HepG2 (cell line): ENCODE results near the gene GTF2H3. TPM values are rescaled to one million over a fixed set of nuclear protein-coding genes. Genes with fewer than 3 reads are reported as not detected.

Experiments used
- ATAC-seq: fragments of 200-7000 bp; cut with Tn5 transposase; 3 replicates; pipeline ENCODE4 v1.9.1; 2020; ENCODE audit warnings: mild to moderate bottlenecking, moderate library complexity
- Bru-seq: library from RNA; stranded (reverse); fragments of 400-500 nt; gene quantifications from one replicate; lab custom pipeline; 2021; lab: Mats Ljungman, UMichigan
- BruChase-seq, 2 experiments: library from RNA; stranded (reverse); fragments of 400-500 nt; gene quantifications; one replicate each; lab custom pipeline; 2021; lab: Mats Ljungman, UMichigan
- BruUV-seq: library from RNA; stranded (reverse); fragments of 400-500 nt; replicated peaks from 2 replicates; lab custom pipeline; 2021; lab: Mats Ljungman, UMichigan
- CTCF ChIA-PET: fragments of 300-600 bp; formaldehyde crosslinking; extraction: SDS; loops from one replicate; lab custom pipeline; 2021; ENCODE audit warnings: low total read pairs, inconsistent platforms, low intra/inter-chr PET ratio; lab: Yijun Ruan, JAX
- POLR2A ChIA-PET: fragments of 350-600 bp; sonication (Branson Sonifier 250); formaldehyde crosslinking; loops from one replicate; lab custom pipeline; 2020; ENCODE audit warnings: antibody characterized with exemption, inconsistent platforms; lab: Yijun Ruan, JAX
- DNase-seq: peaks from one replicate; pipeline ENCODE4 v3.0.0-alpha.2; 2015; ENCODE audit warnings: low spot score
- FAIRE-seq: peaks from 3 replicates; lab custom pipeline; 2011; peaks lifted over from hg19 to GRCh38; lab: Jason Lieb, UNC
- H2AFZ ChIP-seq: one replicate; pipeline ENCODE4 v1.6.1; 2011; ENCODE audit warnings: low read length, inconsistent platforms
- H3K27ac ChIP-seq: fragments of 300-600 bp; 3 replicates; pipeline ENCODE4 v1.8.0; 2011; ENCODE audit warnings: mixed run types, mild to moderate bottlenecking, mixed read lengths, low read length, inconsistent platforms; ENCODE audit not compliant: insufficient read depth; ENCODE audit errors: extremely low read length
- H3K27me3 ChIP-seq, 2 experiments: fragments of 200-600 bp in 1 of 2; 2 replicates in 1 of 2; 3 replicates in 1 of 2; pipeline versions ENCODE4 v1.6.0 to v1.8.0; 2011; ENCODE audit warnings: low read length in 2 of 2, mild to moderate bottlenecking in 2 of 2, moderate library complexity in 2 of 2, inconsistent platforms in 1 of 2; ENCODE audit not compliant: insufficient read depth in 2 of 2, control insufficient read depth in 1 of 2
- H3K36me3 ChIP-seq, 2 experiments: fragments of 200-600 bp in 1 of 2; replicated peaks in 1 of 2; 2 replicates in 1 of 2; 3 replicates in 1 of 2; pipeline versions ENCODE4 v1.5.1 to v1.8.0; 2011; ENCODE audit warnings: low read length in 2 of 2, inconsistent platforms in 1 of 2; ENCODE audit not compliant: insufficient read depth in 2 of 2, control insufficient read depth in 1 of 2
- H3K4me1 ChIP-seq: 2 replicates; pipeline ENCODE4 v1.5.1; 2012; ENCODE audit warnings: low read length, inconsistent platforms; ENCODE audit not compliant: insufficient read depth
- H3K4me2 ChIP-seq: 2 replicates; pipeline ENCODE4 v1.6.0; 2011; ENCODE audit warnings: low read depth, low read length, inconsistent platforms
- H3K4me3 ChIP-seq, 3 experiments: fragments of 200-600 bp in 1 of 3; sonication (generic), shearing (Covaris generic) in 1 of 3; replicated peaks in 1 of 3; 2 replicates each; pipeline ENCODE4 v1.5.1; 2011 to 2016; ENCODE audit warnings: low read length in 3 of 3, inconsistent platforms in 2 of 3, low read depth in 2 of 3, mild to moderate bottlenecking in 2 of 3, control low read depth in 1 of 3, mixed read lengths in 1 of 3; ENCODE audit not compliant: insufficient read depth in 1 of 3
- H3K79me2 ChIP-seq: one replicate; pipeline ENCODE4 v1.6.1; 2011; ENCODE audit warnings: low read length, inconsistent platforms; ENCODE audit not compliant: insufficient read depth
- H3K9ac ChIP-seq: 2 replicates; pipeline ENCODE4 v1.6.0; 2011; ENCODE audit warnings: mild to moderate bottlenecking, low read depth, low read length, inconsistent platforms; ENCODE audit not compliant: insufficient read depth
- H3K9me3 ChIP-seq: 2 replicates; pipeline ENCODE4 v1.5.1; 2012; ENCODE audit warnings: mild to moderate bottlenecking, low read length
- H4K20me1 ChIP-seq: 2 replicates; pipeline ENCODE4 v1.6.0; 2011; ENCODE audit warnings: inconsistent platforms, mild to moderate bottlenecking, low read length, moderate library complexity; ENCODE audit not compliant: insufficient read depth
- EED ChIP-seq: sonication (generic); formaldehyde crosslinking; IDR thresholded peaks from 2 replicates; pipeline ENCODE4 v1.5.0; 2020; ENCODE audit warnings: mild to moderate bottlenecking, missing genetic modification reagents
- GPN1 ChIP-seq: sonication (generic); formaldehyde crosslinking; IDR thresholded peaks from 2 replicates; pipeline ENCODE4 v1.5.1; 2020; ENCODE audit warnings: missing genetic modification reagents, borderline replicate concordance
- KLF16 ChIP-seq, 2 experiments: sonication (generic) in 1 of 2; formaldehyde crosslinking in 1 of 2; IDR thresholded peaks; 2 replicates each; pipeline versions ENCODE4 v1.6.1 to v1.8.0; 2016 to 2023; ENCODE audit warnings: missing genetic modification reagents in 2 of 2, missing compliant biosample characterization in 1 of 2
- KLF6 ChIP-seq: IDR thresholded peaks from 2 replicates; pipeline ENCODE4 v1.8.0; 2016; ENCODE audit warnings: missing biosample characterization, missing genetic modification reagents
- MLLT10 ChIP-seq: sonication (generic); formaldehyde crosslinking; IDR thresholded peaks from 2 replicates; pipeline ENCODE4 v1.4.0; 2020; ENCODE audit warnings: missing genetic modification reagents
- RARA ChIP-seq: IDR thresholded peaks from 2 replicates; pipeline ENCODE4 v1.6.1; 2016; ENCODE audit warnings: missing genetic modification reagents, missing compliant biosample characterization
- SRF ChIP-seq: IDR thresholded peaks from 2 replicates; pipeline ENCODE4 v1.6.1; 2011; ENCODE audit warnings: mild to moderate bottlenecking, low read depth, low read length, moderate library complexity
- YEATS4 ChIP-seq: sonication (generic); formaldehyde crosslinking; IDR thresholded peaks from 2 replicates; pipeline ENCODE4 v1.4.0; 2020; ENCODE audit warnings: missing genetic modification reagents, borderline replicate concordance
- ZFP82 ChIP-seq: sonication (generic); formaldehyde crosslinking; IDR thresholded peaks from 2 replicates; pipeline ENCODE4 v1.5.1; 2020; ENCODE audit warnings: mild to moderate bottlenecking, missing genetic modification reagents, borderline replicate concordance
- ZNF33A ChIP-seq: sonication (generic); formaldehyde crosslinking; IDR thresholded peaks from 2 replicates; pipeline ENCODE4 v1.5.1; 2020; ENCODE audit warnings: missing genetic modification reagents, mild to moderate bottlenecking, moderate library complexity, borderline replicate concordance
- WGBS: methylation state at CpG from one replicate; pipeline ENCODE4 v1.1.6; 2017; ENCODE audit warnings: low lambda C conversion rate; 5-methylcytosine and 5-hydroxymethylcytosine counted together
- in situ Hi-C: cut with HindIII; loops from 2 replicates; pipeline ENCODE4 v1.10.0; 2017; ENCODE audit warnings: low pct_unique_long_range_greater_than_20kb; ENCODE audit not compliant: extremely low pct_ligation_motif_present
- intact Hi-C: fragments of 100-400 bp; cut with micrococcal nuclease; formaldehyde crosslinking; loops from one replicate; pipeline ENCODE4 v1.10.0; 2022; ENCODE audit not compliant: unreplicated experiment
- long read RNA-seq, 2 experiments: library from RNA in 1 of 2; library from polyadenylated mRNA in 1 of 2; stranded (forward) in 1 of 2; unstranded in 1 of 2; transcript quantifications; one replicate each; pipeline ENCODE4 v2.0.0, GENCODE V29; 2019 to 2022
- polyA minus RNA-seq, 3 experiments: library from RNA; depleted of rRNA, polyadenylated mRNA; stranded (reverse); fragments of >200 nt; gene quantifications; 2 replicates each; pipeline ENCODE4 v1.2.3, GENCODE V29; 2011; ENCODE audit warnings: low replicate concordance in 1 of 3
- polyA plus RNA-seq, 8 experiments: library from polyadenylated mRNA; depleted of rRNA in 3 of 8; stranded (reverse) in 7 of 8; unstranded in 1 of 8; fragments of >200 nt; fragmentation: Illumina TruSeq in 4 of 8; extraction: Trizol in 4 of 8; gene quantifications; 2 replicates each; pipeline versions ENCODE4 v1.2.1 to v1.2.3, GENCODE V29; 2011 to 2016; ENCODE audit warnings: low read depth in 4 of 8, missing spikeins in 1 of 8, mixed read lengths in 1 of 8; ENCODE audit not compliant: insufficient read depth in 1 of 8
- total RNA-seq, 5 experiments: library from RNA; depleted of rRNA; stranded (reverse); fragments of >200 nt; fragmentation: Illumina TruSeq; extraction: Trizol; gene quantifications; 2 replicates each; pipeline ENCODE4 v1.2.3, GENCODE V29; 2016; ENCODE audit warnings: low read depth in 1 of 5
- TF ChIP-seq, protein P1 (sequence below): sonication (generic); formaldehyde crosslinking; IDR thresholded peaks from 2 replicates; pipeline ENCODE4 v1.4.0; 2020; ENCODE audit warnings: mild to moderate bottlenecking, missing genetic modification reagents
- TF ChIP-seq, protein P2 (sequence below): sonication (generic); formaldehyde crosslinking; IDR thresholded peaks from 2 replicates; pipeline ENCODE4 v1.4.0; 2020; ENCODE audit warnings: missing genetic modification reagents
- TF ChIP-seq, protein P3 (sequence below): sonication (generic); formaldehyde crosslinking; IDR thresholded peaks from 2 replicates; pipeline ENCODE4 v1.8.1; 2023; ENCODE audit warnings: mild to moderate bottlenecking, missing genetic modification reagents, borderline replicate concordance

Gene GTF2H3
- total RNA-seq (2016; rRNA removed; fragmentation: Illumina TruSeq; extraction: Trizol) (58.8 and 88.6 TPM in 2 replicates), polyA plus RNA-seq (2011; rRNA removed) (24.6 and 35.8 TPM in 2 replicates), polyA minus RNA-seq (2011; rRNA and poly(A)+ RNA removed; ENCODE audit: low replicate concordance) (23.9 and 24.4 TPM in 2 replicates), Bru-seq, nascent RNA (percentile 69 among the genes with signal in this experiment), BruChase-seq, experiment 1, labeled RNA remaining after a 6-hour chase (percentile 80 among the genes with signal in this experiment), BruChase-seq, experiment 2, labeled RNA remaining after a 2-hour chase (percentile 73 among the genes with signal in this experiment)
- total RNA-seq (2016; cell fraction: cytosol; rRNA removed; fragmentation: Illumina TruSeq; extraction: Trizol; ENCODE audit: low read depth) = 15.1 and 15.3 TPM in 2 replicates
- total RNA-seq (2016; cell fraction: insoluble cytoplasmic fraction; rRNA removed; fragmentation: Illumina TruSeq; extraction: Trizol) = 59.9 and 91.7 TPM in 2 replicates
- total RNA-seq (2016; cell fraction: membrane; rRNA removed; fragmentation: Illumina TruSeq; extraction: Trizol) = 10.1 and 11.7 TPM in 2 replicates
- 31.6 and 37.7 TPM in 2 replicates for total RNA-seq (2016; cell fraction: nucleus; rRNA removed; fragmentation: Illumina TruSeq; extraction: Trizol)
- 18.5 and 28.8 TPM in 2 replicates for polyA plus RNA-seq (2011; cell fraction: cytosol; rRNA removed)
- polyA plus RNA-seq (2011; cell fraction: nucleus; rRNA removed) = 9.9 and 10.3 TPM in 2 replicates
- polyA plus RNA-seq (2012) = 25.9 and 38.9 TPM in 2 replicates
- 2.0 and 2.1 TPM in 2 replicates for polyA plus RNA-seq (2016; cell fraction: cytosol; fragmentation: Illumina TruSeq; extraction: Trizol; ENCODE audit: low read depth)
- 54.9 and 61.2 TPM in 2 replicates for polyA plus RNA-seq (2016; cell fraction: insoluble cytoplasmic fraction; fragmentation: Illumina TruSeq; extraction: Trizol; ENCODE audit: low read depth)
- 4.9 and 5.3 TPM in 2 replicates for polyA plus RNA-seq (2016; cell fraction: membrane; fragmentation: Illumina TruSeq; extraction: Trizol; ENCODE audit: low read depth)
- 35.7 and 38.8 TPM in 2 replicates for polyA plus RNA-seq (2016; cell fraction: nucleus; fragmentation: Illumina TruSeq; extraction: Trizol; ENCODE audit: insufficient read depth, low read depth)
- polyA minus RNA-seq (2011; cell fraction: cytosol; rRNA and poly(A)+ RNA removed) = 17.9 and 24.5 TPM in 2 replicates
- 25.1 and 33.9 TPM in 2 replicates for polyA minus RNA-seq (2011; cell fraction: nucleus; rRNA and poly(A)+ RNA removed)
- long read RNA-seq, experiment 1, transcript GTF2H3-212 (13 exons, 3,329 nt) = major isoform, 7 of 9 reads
- long read RNA-seq, experiment 1, partial matches to known transcripts = 0 of 9 reads
- long read RNA-seq, experiment 1, other reads (novel, unspliced or antisense) = 1 of 9 reads
- long read RNA-seq, experiment 2, partial matches to known transcripts = 1 of 21 reads
- long read RNA-seq, experiment 2, other reads (novel, unspliced or antisense) = 19 of 21 reads

DNA sequence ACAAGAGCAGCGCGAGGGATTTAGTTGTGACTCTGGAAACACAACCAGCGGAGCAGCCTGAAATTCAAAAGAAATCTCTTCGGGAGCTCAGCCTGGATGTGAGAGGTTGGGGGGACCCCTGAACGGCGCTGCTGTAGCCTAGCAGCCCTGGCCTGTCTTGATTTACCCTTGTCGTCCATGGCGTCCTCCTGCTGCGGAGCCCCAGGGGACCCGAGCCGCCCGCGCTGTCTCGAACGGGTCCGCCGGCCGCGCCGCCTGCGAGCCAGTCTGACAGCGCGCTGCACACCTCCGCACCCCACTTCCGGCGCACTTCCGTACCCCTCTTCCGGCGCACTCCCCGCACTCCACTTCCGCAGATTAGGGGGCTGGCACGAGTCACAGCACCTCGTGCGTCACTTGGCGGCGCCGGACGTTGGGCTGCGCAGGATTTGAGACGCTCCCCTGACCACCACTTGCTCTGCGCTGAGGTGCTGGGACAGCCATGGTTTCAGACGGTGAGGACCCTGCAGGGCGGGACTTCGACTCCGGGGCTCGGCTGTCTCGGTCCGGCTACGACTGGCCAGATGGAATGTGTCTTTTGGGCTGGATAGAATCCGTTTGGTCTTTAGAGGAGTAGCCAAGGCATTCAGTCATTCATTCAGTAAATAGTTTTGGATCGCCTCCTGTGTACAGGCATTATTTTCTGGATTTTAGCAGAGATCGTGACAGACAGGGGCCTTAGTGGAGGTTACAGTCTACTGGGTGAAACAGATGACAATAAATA is at the start of gene GTF2H3, which contains the start of gene EIF2B1:
Gene GTF2H3, plus strand, starts transcription at position 451 of the 763 bp plus-strand sequence. Its CDS starts 31 bp downstream, at position 482.
Gene EIF2B1, minus strand, starts transcription at position 308 of the 763 bp plus-strand sequence. Its CDS starts 129 bp downstream, at position 179.
- ChIA-PET POLR2A (interaction anchor here (1.3 kb wide), 2 partner anchors 78 to 268 kb away, joined by 3 to 8 read pairs; partner anchors contain the start of gene ATP6V0A2), CTCF (no interaction called here)
- Histone ChIP-seq H3K4me1 (peaks cover 16% of the 10 kb centered on the region), H3K9ac (peak within 1 kb of the TSS; percentile 99), H3K27ac (peak within 1 kb of the TSS; percentile 91), H3K4me3 (peak within 1 kb of the TSS; percentile 91 to 98 (median 96)), H3K27me3 (no peaks in the 10 kb centered on the region; a peak in 1 of 5 replicates), H3K4me2 (peak within 1 kb of the TSS; percentile 82), H4K20me1 (no peaks in the 10 kb centered on the region), H3K79me2 (peaks cover 30% of the 10 kb centered on the region), H2AFZ (peak within 1 kb of the TSS; percentile 23), H3K9me3 (no peaks in the 10 kb centered on the region), H3K36me3 (peaks cover 11 to 20% of the 10 kb centered on the region in 2 experiments; a peak in 4 of 5 replicates)
- in situ Hi-C loops (no loop called here), intact Hi-C loops (no loop called here)
- ATAC-seq (peak; percentile 98), DNase-seq (peak; percentile 96), FAIRE-seq (peak; percentile 86)
- WGBS = under 1% methylated on average over 12 of the region's 52 CpGs
- no TSS peak for BruUV-seq
- TF ChIP-seq GPN1 (CRISPR knock-in tag) = no peak; the same call in 1 of the 2 replicates
- TF ChIP-seq, protein P1, sequence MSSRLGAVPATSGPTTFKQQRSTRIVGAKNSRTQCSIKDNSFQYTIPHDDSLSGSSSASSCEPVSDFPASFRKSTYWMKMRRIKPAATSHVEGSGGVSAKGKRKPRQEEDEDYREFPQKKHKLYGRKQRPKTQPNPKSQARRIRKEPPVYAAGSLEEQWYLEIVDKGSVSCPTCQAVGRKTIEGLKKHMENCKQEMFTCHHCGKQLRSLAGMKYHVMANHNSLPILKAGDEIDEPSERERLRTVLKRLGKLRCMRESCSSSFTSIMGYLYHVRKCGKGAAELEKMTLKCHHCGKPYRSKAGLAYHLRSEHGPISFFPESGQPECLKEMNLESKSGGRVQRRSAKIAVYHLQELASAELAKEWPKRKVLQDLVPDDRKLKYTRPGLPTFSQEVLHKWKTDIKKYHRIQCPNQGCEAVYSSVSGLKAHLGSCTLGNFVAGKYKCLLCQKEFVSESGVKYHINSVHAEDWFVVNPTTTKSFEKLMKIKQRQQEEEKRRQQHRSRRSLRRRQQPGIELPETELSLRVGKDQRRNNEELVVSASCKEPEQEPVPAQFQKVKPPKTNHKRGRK (CRISPR knock-in tag) = 0 out of 2 replicates have a peak, but pooled peaks have one; percentile 55
- TF ChIP-seq ZFP82 = no peak
- peak; percentile 70; the same call in 1 of the 2 replicates for TF ChIP-seq ZNF33A (CRISPR knock-in tag)
- peak; percentile 68; the same call in 1 of the 2 replicates for TF ChIP-seq KLF6 (CRISPR knock-in tag)
- peak; percentile 37; the same call in 1 of the 2 replicates for TF ChIP-seq RARA (CRISPR knock-in tag)
- no peak for TF ChIP-seq MLLT10 (CRISPR knock-in tag)
- TF ChIP-seq EED = no peak; the same call in 1 of the 2 replicates
- TF ChIP-seq KLF16 (CRISPR knock-in tag; IDR thresholded peaks at IDR 0.05) = peak in 1 of 2 experiments; percentile 93; a peak in 2 of 4 replicates
- TF ChIP-seq, protein P2, sequence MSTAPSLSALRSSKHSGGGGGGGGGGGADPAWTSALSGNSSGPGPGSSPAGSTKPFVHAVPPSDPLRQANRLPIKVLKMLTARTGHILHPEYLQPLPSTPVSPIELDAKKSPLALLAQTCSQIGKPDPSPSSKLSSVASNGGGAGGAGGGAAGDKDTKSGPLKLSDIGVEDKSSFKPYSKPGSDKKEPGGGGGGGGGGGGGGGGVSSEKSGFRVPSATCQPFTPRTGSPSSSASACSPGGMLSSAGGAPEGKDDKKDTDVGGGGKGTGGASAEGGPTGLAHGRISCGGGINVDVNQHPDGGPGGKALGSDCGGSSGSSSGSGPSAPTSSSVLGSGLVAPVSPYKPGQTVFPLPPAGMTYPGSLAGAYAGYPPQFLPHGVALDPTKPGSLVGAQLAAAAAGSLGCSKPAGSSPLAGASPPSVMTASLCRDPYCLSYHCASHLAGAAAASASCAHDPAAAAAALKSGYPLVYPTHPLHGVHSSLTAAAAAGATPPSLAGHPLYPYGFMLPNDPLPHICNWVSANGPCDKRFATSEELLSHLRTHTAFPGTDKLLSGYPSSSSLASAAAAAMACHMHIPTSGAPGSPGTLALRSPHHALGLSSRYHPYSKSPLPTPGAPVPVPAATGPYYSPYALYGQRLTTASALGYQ (CRISPR knock-in tag) = peak; percentile 75; the same call in 1 of the 2 replicates
- TF ChIP-seq YEATS4 (CRISPR knock-in tag) = peak; percentile 97
- TF ChIP-seq, protein P3, sequence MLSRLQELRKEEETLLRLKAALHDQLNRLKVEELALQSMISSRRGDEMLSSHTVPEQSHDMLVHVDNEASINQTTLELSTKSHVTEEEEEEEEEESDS (CRISPR knock-in tag) = peak; percentile 53; the same call in 1 of the 2 replicates
- TF ChIP-seq SRF = peak; percentile 88
